HG03439 (cell line): ENCODE data around the gene TMCO5A.
A peak's percentile ranks its signal among the peaks of the same experiment; 100 is the strongest.
"Not testable (repeated sequence)": the region's sequence is repeated elsewhere in the genome, so short reads cannot be mapped to it uniquely, and the experiment has no call there.

ENCODE experiments used
- ATAC-seq: cut with Tn5 transposase; IDR thresholded peaks from one replicate; pipeline ENCODE4 v1.9.1; 2021; ENCODE audit warnings: mild to moderate bottlenecking, moderate library complexity; ENCODE audit not compliant: unreplicated experiment

Gene TMCO5A

GRCh38 chr15:37934340-37934739 lies at the start of gene TMCO5A:
TMCO5A (plus strand) TSS chr15:37934640; CDS start chr15:37936324, 1,684 bp downstream.
- ATAC-seq = no peak

- ATAC-seq = no peak
Observed at GRCh38 chr15:37885651-37886050, 48.8 kb upstream of the TMCO5A start.

GRCh38 chr15:37888356-37888755 lies 46.1 kb upstream of the TMCO5A start:
- no peak for ATAC-seq

GRCh38 chr15:37891766-37892368 lies 42.6 kb upstream of the TMCO5A start:
- peak; percentile 67 for ATAC-seq

- no peak for ATAC-seq
Observed at GRCh38 chr15:37893309-37893708, 41.1 kb upstream of the TMCO5A start.

- no peak for ATAC-seq
Observed at GRCh38 chr15:37898362-37898761, 36.1 kb upstream of the TMCO5A start.

GRCh38 chr15:37900326-37901221 lies 33.9 kb upstream of the TMCO5A start:
- no peak for ATAC-seq

GRCh38 chr15:37902126-37902525 lies 32.3 kb upstream of the TMCO5A start:
- ATAC-seq = no peak

GRCh38 chr15:37903919-37904625 lies 30.4 kb upstream of the TMCO5A start:
- no peak for ATAC-seq

GRCh38 chr15:37907136-37907535 lies 27.3 kb upstream of the TMCO5A start:
- ATAC-seq = no peak

- ATAC-seq = no peak
Observed at GRCh38 chr15:37921527-37922385, 12.7 kb upstream of the TMCO5A start.

- no peak for ATAC-seq
Observed at GRCh38 chr15:37926136-37926535, 8.3 kb upstream of the TMCO5A start.

GRCh38 chr15:37929238-37929637 lies 5.2 kb upstream of the TMCO5A start:
- no peak for ATAC-seq

GRCh38 chr15:37931321-37931720 lies 3.1 kb upstream of the TMCO5A start:
- ATAC-seq = no peak

GRCh38 chr15:37931868-37932267 lies 2.6 kb upstream of the TMCO5A start:
- no peak for ATAC-seq

GRCh38 chr15:37932549-37932948 lies 1.9 kb upstream of the TMCO5A start:
- no peak for ATAC-seq

GRCh38 chr15:37933666-37934065 lies 774 bp upstream of the TMCO5A start:
- no peak for ATAC-seq

GRCh38 chr15:37940876-37941275 lies 6.4 kb downstream of the TMCO5A start:
- ATAC-seq = no peak

- no peak for ATAC-seq
Observed at GRCh38 chr15:37941779-37942178, 7.3 kb downstream of the TMCO5A start.

- ATAC-seq = no peak
Observed at GRCh38 chr15:37951999-37952398, 17.6 kb downstream of the TMCO5A start.

- ATAC-seq = not testable (repeated sequence)
Observed at GRCh38 chr15:37960742-37961141, 26.3 kb downstream of the TMCO5A start.
